Liver (tissue), 9 donors: Measurements from ENCODE around the gene SAMD4A. TPM values are rescaled to one million over a fixed set of nuclear protein-coding genes. Genes with fewer than 3 reads are reported as not detected.

Experiments
- DNase-seq: peaks from one replicate; pipeline ENCODE4 v3.0.0-alpha.2; 2017; ENCODE audit warnings: low spot score
- H3K27ac ChIP-seq, 2 donors: one replicate each; pipeline ENCODE4 v1.7.0; 2013; ENCODE audit warnings: inconsistent platforms in 2 of 2, low read length in 2 of 2, control low read depth in 1 of 2, low read depth in 1 of 2, mild to moderate bottlenecking in 1 of 2
- H3K27me3 ChIP-seq, 4 donors: one replicate each; pipeline versions ENCODE4 v1.6.1 to v1.7.0; 2013; ENCODE audit warnings: low read length in 3 of 4, inconsistent platforms in 1 of 4, mild to moderate bottlenecking in 1 of 4, moderate library complexity in 1 of 4; ENCODE audit not compliant: control insufficient read depth in 4 of 4, insufficient read depth in 4 of 4
- H3K36me3 ChIP-seq, 4 donors: one replicate each; pipeline versions ENCODE4 v1.6.1 to v1.7.0; 2013; ENCODE audit warnings: low read length in 3 of 4, mild to moderate bottlenecking in 3 of 4, low read depth in 1 of 4, moderate library complexity in 1 of 4; ENCODE audit not compliant: control insufficient read depth in 4 of 4, insufficient read depth in 3 of 4
- H3K4me1 ChIP-seq, 4 donors: one replicate each; pipeline versions ENCODE4 v1.6.1 to v1.7.0; 2013; ENCODE audit warnings: low read length in 3 of 4, mild to moderate bottlenecking in 3 of 4, moderate library complexity in 1 of 4; ENCODE audit not compliant: control insufficient read depth in 4 of 4, insufficient read depth in 4 of 4
- H3K4me3 ChIP-seq, 3 donors: one replicate each; pipeline versions ENCODE4 v1.6.1 to v1.7.0; 2013; ENCODE audit warnings: low read length in 3 of 3, control low read depth in 1 of 3, low read depth in 1 of 3, mild to moderate bottlenecking in 1 of 3
- H3K9ac ChIP-seq, 2 donors: one replicate each; pipeline ENCODE4 v1.7.0; 2013; ENCODE audit warnings: low read length in 2 of 2, mild to moderate bottlenecking in 2 of 2, moderate library complexity in 2 of 2, control low read depth in 1 of 2, low read depth in 1 of 2
- H3K9me3 ChIP-seq, 4 donors: one replicate each; pipeline versions ENCODE4 v1.6.1 to v1.7.0; 2013; ENCODE audit warnings: low read length in 3 of 4; ENCODE audit not compliant: control insufficient read depth in 4 of 4
- ATF3 ChIP-seq: IDR thresholded peaks from 2 replicates; pipeline ENCODE4 v1.6.1; 2016; ENCODE audit warnings: antibody characterized with exemption
- EGR1 ChIP-seq, 2 donors: IDR thresholded peaks; 2 replicates each; pipeline ENCODE4 v1.6.1; 2016 to 2018; ENCODE audit warnings: antibody characterized with exemption in 2 of 2, low read depth in 2 of 2
- FOXA1 ChIP-seq: IDR thresholded peaks from 2 replicates; pipeline ENCODE4 v1.6.1; 2016; ENCODE audit warnings: antibody characterized with exemption
- FOXA2 ChIP-seq: IDR thresholded peaks from 2 replicates; pipeline ENCODE4 v1.6.1; 2016; ENCODE audit warnings: antibody characterized with exemption
- GABPA ChIP-seq, 2 donors: IDR thresholded peaks in 1 of 2; conservative IDR thresholded peaks in 1 of 2; 2 replicates each; pipeline ENCODE4 v1.6.1; 2016; ENCODE audit warnings: antibody characterized with exemption in 2 of 2, mild to moderate bottlenecking in 1 of 2, moderate library complexity in 1 of 2
- HNF4A ChIP-seq, 2 donors: conservative IDR thresholded peaks; 2 replicates each; pipeline ENCODE4 v1.6.1; 2016; ENCODE audit warnings: antibody characterized with exemption in 2 of 2, mild to moderate bottlenecking in 2 of 2
- HNF4G ChIP-seq: IDR thresholded peaks from 2 replicates; pipeline ENCODE4 v1.6.1; 2016; ENCODE audit warnings: antibody characterized with exemption
- JUND ChIP-seq, 2 donors: IDR thresholded peaks; 2 replicates each; pipeline ENCODE4 v1.6.1; 2016; ENCODE audit warnings: antibody characterized with exemption in 2 of 2
- NR2F2 ChIP-seq: IDR thresholded peaks from 2 replicates; pipeline ENCODE4 v1.6.1; 2016; ENCODE audit warnings: antibody characterized with exemption
- RXRA ChIP-seq, 2 donors: IDR thresholded peaks; 2 replicates each; pipeline ENCODE4 v1.6.1; 2017 to 2018; ENCODE audit warnings: antibody characterized with exemption in 2 of 2, mild to moderate bottlenecking in 1 of 2
- SP1 ChIP-seq: IDR thresholded peaks from 2 replicates; pipeline ENCODE4 v1.6.1; 2018; ENCODE audit warnings: antibody characterized with exemption, mild to moderate bottlenecking
- TAF1 ChIP-seq: conservative IDR thresholded peaks from 2 replicates; pipeline ENCODE4 v1.6.1; 2016; ENCODE audit warnings: antibody characterized with exemption, mild to moderate bottlenecking
- YY1 ChIP-seq: IDR thresholded peaks from 2 replicates; pipeline ENCODE4 v1.6.1; 2016; ENCODE audit warnings: antibody characterized with exemption, mild to moderate bottlenecking
- WGBS: extraction: QIAGEN DNeasy Blood & Tissue Kit; methylation state at CpG from one replicate; pipeline ENCODE4 v1.1.7; 2013; 5-methylcytosine and 5-hydroxymethylcytosine counted together
- polyA plus RNA-seq, 2 donors: library from polyadenylated mRNA; stranded (reverse) in 1 of 2; unstranded in 1 of 2; fragments of 200-250 nt in 1 of 2; fragments of >200 nt in 1 of 2; fragmentation: Nextera tagmentation in 1 of 2; extraction: Ambion mirVana in 1 of 2; gene quantifications; one replicate each; pipeline versions ENCODE4 v1.2.1 to v1.2.3, GENCODE V29; 2013 to 2015
- total RNA-seq, 2 donors: library from RNA; depleted of rRNA; stranded (reverse); fragments of >200 nt; gene quantifications; one replicate each; pipeline ENCODE4 v1.2.3, GENCODE V29; 2014
- TF ChIP-seq, protein P1 (sequence below): IDR thresholded peaks from 2 replicates; pipeline ENCODE4 v1.6.1; 2016; ENCODE audit warnings: antibody characterized with exemption, mild to moderate bottlenecking
- TF ChIP-seq, protein P2 (sequence below): fragments of 150-350 bp; IDR thresholded peaks from 2 replicates; pipeline ENCODE4 v1.5.1; 2017; ENCODE audit warnings: improper control_type of control experiment, low read depth, low read length; ENCODE audit not compliant: missing input control
- donor health status: healthy.
- donor health status: healthy.
- donor health status: healthy.
- donor health status: healthy.
- donor health status: healthy.

The SAMD4A gene
- total and polyA plus RNA-seq, 4 donors = 4.3 to 17.8 (median 8.1) TPM

DNA sequence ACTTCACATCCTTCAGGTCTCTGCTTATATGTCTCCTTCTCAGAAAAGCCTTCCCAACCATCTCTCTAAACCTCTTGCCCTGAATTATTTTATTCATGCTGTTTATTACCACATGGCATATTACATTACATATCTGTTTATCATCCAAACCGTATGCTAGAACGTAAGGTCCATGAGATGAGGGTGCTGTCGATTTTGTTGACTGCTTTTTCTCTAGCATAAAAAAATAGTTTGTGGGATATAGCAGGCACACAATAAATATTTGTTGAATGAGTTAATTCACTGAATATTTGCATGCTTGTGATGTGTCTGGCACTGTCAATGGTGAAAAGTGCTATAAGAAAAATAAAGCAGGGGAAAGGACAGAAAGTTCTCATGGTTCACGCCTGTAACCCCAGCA, 22.9 kb downstream of the SAMD4A start:
- H3K36me3 ChIP-seq = no peaks in the 10 kb centered on the region
- H3K9me3 ChIP-seq = no peaks in the 10 kb centered on the region
- H3K9ac ChIP-seq = no peak overlapping the region
- no peak overlapping the region for H3K4me3 ChIP-seq
- DNase-seq = no peak
- H3K27me3 ChIP-seq = no peaks in the 10 kb centered on the region
- 92% methylated on average over 4 of the region's 4 CpGs for WGBS
- no peak overlapping the region for H3K27ac ChIP-seq
- H3K4me1 ChIP-seq = peaks cover 0 to 4% (median 0%) of the 10 kb centered on the region in 4 donors
- TF ChIP-seq JUND (IDR thresholded peaks at IDR 0.05) (no peak), GABPA (IDR thresholded peaks at IDR 0.05 in 1 of 2, conservative IDR thresholded peaks at IDR 0.05 in 1 of 2) (no peak), FOXA1 (no peak), YY1 (no peak), HNF4A (conservative IDR thresholded peaks at IDR 0.05) (no peak), FOXA2 (no peak), TAF1 (no peak), HNF4G (no peak)

DNA sequence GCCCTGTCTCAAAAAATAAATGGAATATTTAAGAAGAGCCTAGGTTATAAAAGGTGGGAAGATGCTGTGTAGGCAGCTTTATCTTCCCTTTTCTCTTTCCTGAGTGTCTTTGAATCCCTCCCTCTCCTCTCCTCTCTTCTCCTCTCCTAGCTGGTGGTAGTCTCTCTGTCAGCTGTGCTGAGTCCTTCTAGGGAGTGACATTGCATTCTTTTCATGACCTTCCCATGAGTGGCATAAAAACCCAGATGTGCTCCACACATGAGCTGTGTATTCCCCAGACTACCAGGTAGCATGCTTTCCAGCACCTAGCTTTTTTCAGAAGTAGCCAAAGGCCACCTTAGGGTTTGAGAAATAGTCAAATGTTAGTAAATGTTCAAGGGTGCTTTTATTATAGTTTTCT, 23.6 kb downstream of the SAMD4A start:
- DNase-seq = no peak
- Histone ChIP-seq H3K4me3 (no peak overlapping the region), H3K4me1 (peaks cover 0 to 4% (median 0%) of the 10 kb centered on the region in 4 donors), H3K9me3 (no peaks in the 10 kb centered on the region), H3K27ac (no peak overlapping the region), H3K9ac (no peak overlapping the region), H3K27me3 (no peaks in the 10 kb centered on the region), H3K36me3 (no peaks in the 10 kb centered on the region)
- no peak for TF ChIP-seq EGR1 (IDR thresholded peaks at IDR 0.05; ENCODE audit: low read depth in 2 of 2)
- TF ChIP-seq YY1 = no peak
- TF ChIP-seq, protein P1, sequence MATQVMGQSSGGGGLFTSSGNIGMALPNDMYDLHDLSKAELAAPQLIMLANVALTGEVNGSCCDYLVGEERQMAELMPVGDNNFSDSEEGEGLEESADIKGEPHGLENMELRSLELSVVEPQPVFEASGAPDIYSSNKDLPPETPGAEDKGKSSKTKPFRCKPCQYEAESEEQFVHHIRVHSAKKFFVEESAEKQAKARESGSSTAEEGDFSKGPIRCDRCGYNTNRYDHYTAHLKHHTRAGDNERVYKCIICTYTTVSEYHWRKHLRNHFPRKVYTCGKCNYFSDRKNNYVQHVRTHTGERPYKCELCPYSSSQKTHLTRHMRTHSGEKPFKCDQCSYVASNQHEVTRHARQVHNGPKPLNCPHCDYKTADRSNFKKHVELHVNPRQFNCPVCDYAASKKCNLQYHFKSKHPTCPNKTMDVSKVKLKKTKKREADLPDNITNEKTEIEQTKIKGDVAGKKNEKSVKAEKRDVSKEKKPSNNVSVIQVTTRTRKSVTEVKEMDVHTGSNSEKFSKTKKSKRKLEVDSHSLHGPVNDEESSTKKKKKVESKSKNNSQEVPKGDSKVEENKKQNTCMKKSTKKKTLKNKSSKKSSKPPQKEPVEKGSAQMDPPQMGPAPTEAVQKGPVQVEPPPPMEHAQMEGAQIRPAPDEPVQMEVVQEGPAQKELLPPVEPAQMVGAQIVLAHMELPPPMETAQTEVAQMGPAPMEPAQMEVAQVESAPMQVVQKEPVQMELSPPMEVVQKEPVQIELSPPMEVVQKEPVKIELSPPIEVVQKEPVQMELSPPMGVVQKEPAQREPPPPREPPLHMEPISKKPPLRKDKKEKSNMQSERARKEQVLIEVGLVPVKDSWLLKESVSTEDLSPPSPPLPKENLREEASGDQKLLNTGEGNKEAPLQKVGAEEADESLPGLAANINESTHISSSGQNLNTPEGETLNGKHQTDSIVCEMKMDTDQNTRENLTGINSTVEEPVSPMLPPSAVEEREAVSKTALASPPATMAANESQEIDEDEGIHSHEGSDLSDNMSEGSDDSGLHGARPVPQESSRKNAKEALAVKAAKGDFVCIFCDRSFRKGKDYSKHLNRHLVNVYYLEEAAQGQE = no peak

DNA sequence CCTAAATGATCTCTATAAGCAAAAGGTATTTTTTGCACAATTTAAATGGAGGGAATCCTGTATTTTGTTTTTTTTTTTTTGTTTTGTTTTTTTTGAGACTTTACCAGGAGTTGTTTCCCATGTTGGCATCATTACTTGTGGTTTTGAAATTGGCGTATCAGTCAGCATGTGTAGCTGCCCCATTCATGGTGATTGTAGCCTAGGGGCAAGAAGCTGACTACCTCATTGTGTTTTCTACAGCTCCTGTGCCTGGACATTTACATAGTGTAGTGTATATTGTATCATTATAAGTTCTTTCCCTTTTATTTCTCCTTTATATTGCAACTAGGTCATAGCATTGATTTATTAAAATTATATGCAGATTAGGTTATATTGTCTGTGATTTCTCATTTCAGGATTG, 24.5 kb downstream of the SAMD4A start:
- Histone ChIP-seq H3K27ac (no peak overlapping the region), H3K4me1 (peaks cover 0 to 4% (median 0%) of the 10 kb centered on the region in 4 donors), H3K9me3 (no peaks in the 10 kb centered on the region), H3K27me3 (no peaks in the 10 kb centered on the region), H3K36me3 (no peaks in the 10 kb centered on the region), H3K9ac (no peak overlapping the region), H3K4me3 (no peak overlapping the region)
- WGBS = 93% methylated on average over 1 of the region's 1 CpG
- no peak for DNase-seq
- no peak for TF ChIP-seq ATF3

- no peaks in the 10 kb centered on the region for H3K27me3 ChIP-seq
- no peak overlapping the region for H3K27ac ChIP-seq
- H3K4me3 ChIP-seq = no peak overlapping the region
- no peaks in the 10 kb centered on the region for H3K9me3 ChIP-seq
- H3K4me1 ChIP-seq = peaks cover 0 to 4% (median 0%) of the 10 kb centered on the region in 4 donors
- 94% methylated on average over 4 of the region's 4 CpGs for WGBS
- no peaks in the 10 kb centered on the region for H3K36me3 ChIP-seq
- no peak overlapping the region for H3K9ac ChIP-seq
- no peak for DNase-seq
- TF ChIP-seq EGR1 (IDR thresholded peaks at IDR 0.05; ENCODE audit: low read depth in 2 of 2) (no peak), ATF3 (no peak), YY1 (no peak), SP1 (no peak), NR2F2 (no peak), FOXA2 (no peak), RXRA (IDR thresholded peaks at IDR 0.05) (no peak), HNF4G (no peak), HNF4A (conservative IDR thresholded peaks at IDR 0.05) (no peak)
- TF ChIP-seq, protein P2, sequence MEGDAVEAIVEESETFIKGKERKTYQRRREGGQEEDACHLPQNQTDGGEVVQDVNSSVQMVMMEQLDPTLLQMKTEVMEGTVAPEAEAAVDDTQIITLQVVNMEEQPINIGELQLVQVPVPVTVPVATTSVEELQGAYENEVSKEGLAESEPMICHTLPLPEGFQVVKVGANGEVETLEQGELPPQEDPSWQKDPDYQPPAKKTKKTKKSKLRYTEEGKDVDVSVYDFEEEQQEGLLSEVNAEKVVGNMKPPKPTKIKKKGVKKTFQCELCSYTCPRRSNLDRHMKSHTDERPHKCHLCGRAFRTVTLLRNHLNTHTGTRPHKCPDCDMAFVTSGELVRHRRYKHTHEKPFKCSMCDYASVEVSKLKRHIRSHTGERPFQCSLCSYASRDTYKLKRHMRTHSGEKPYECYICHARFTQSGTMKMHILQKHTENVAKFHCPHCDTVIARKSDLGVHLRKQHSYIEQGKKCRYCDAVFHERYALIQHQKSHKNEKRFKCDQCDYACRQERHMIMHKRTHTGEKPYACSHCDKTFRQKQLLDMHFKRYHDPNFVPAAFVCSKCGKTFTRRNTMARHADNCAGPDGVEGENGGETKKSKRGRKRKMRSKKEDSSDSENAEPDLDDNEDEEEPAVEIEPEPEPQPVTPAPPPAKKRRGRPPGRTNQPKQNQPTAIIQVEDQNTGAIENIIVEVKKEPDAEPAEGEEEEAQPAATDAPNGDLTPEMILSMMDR = no peak
These were observed 24.9 kb downstream of the SAMD4A start for GRCh38 chr14:54591866-54592265.
